Measurements from ENCODE around the gene ANXA5.

DNA sequence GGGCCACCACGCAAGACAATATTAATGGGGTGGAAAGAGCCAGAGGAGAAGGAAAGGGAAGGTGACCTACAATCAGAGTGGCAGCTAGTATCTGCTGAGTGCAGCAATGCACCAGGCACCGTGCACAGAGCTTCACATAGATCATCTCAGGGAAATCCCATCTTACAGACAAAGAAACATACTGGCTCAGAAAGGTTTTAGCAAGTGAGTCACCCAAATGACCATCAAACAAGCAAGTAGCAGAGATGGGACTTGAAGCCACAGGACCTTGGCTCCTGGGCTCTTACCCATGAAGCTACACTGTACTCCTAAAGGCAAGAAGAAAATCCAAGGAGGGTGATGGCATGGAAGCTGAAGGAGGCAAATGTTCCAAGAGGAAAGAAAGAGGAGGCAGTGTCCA lies 6.8 kb downstream of the ANXA5 start:
- TF ChIP-seq ZNF274 (IDR thresholded peaks at IDR 0.05; ENCODE audit: low read depth, low read length) (no peak), YY1 (IDR thresholded peaks at IDR 0.05; ENCODE audit: insufficient read depth, insufficient read length) (no peak), SUZ12 (IDR thresholded peaks at IDR 0.05; ENCODE audit: extremely low read depth, insufficient read depth, insufficient read length) (no peak)
